ENCODE data around the gene PROK1.

PROK1 gene

GRCh38 chr1:110460253-110461220 lies 9.6 kb downstream of the PROK1 start:
- peak; percentile 74 for DNase-seq (ENCODE audit: low read depth, low spot score)
- H3K4me3 ChIP-seq (ENCODE audit: low read length) = no peak overlapping the region

GRCh38 chr1:110462093-110462492 lies 11.1 kb downstream of the PROK1 start:
- H3K4me3 ChIP-seq (ENCODE audit: low read length) = no peak overlapping the region
- DNase-seq (ENCODE audit: low read depth, low spot score) = no peak

GRCh38 chr1:110462964-110463363 lies 12.0 kb downstream of the PROK1 start:
- no peak for DNase-seq (ENCODE audit: low read depth, low spot score)

GRCh38 chr1:110463725-110464124 lies 12.8 kb downstream of the PROK1 start:
- no peak overlapping the region for H3K4me3 ChIP-seq (ENCODE audit: low read length)
- DNase-seq (ENCODE audit: low read depth, low spot score) = no peak

More at GRCh38 chr1:110462964-110463363, 12.0 kb downstream of the PROK1 start:
- H3K4me3 ChIP-seq (ENCODE audit: low read length) = no peak overlapping the region

GRCh38 chr1:110464340-110464739 lies 13.4 kb downstream of the PROK1 start:
- no peak for DNase-seq (ENCODE audit: low read depth, low spot score)
- H3K4me3 ChIP-seq (ENCODE audit: low read length) = no peak overlapping the region

- no peak for DNase-seq (ENCODE audit: low read depth, low spot score)
- H3K4me3 ChIP-seq (ENCODE audit: low read length) = no peak overlapping the region
Observed at GRCh38 chr1:110465038-110465813, 14.3 kb downstream of the PROK1 start.

GRCh38 chr1:110465814-110466380 lies 14.9 kb downstream of the PROK1 start:
- H3K4me3 ChIP-seq (ENCODE audit: low read length) = no peak overlapping the region

GRCh38 chr1:110466646-110467280 lies 15.8 kb downstream of the PROK1 start:
- DNase-seq (ENCODE audit: low read depth, low spot score) = no peak
- H3K4me3 ChIP-seq (ENCODE audit: low read length) = no peak overlapping the region

More at GRCh38 chr1:110465814-110466380, 14.9 kb downstream of the PROK1 start:
- no peak for DNase-seq (ENCODE audit: low read depth, low spot score)

- DNase-seq (ENCODE audit: low read depth, low spot score) = no peak
- no peak overlapping the region for H3K4me3 ChIP-seq (ENCODE audit: low read length)
Observed at GRCh38 chr1:110471131-110471530, 20.2 kb downstream of the PROK1 start.

GRCh38 chr1:110472546-110472945 lies 21.6 kb downstream of the PROK1 start:
- DNase-seq (ENCODE audit: low read depth, low spot score) = no peak

GRCh38 chr1:110474444-110474843 lies 23.5 kb downstream of the PROK1 start:
- DNase-seq (ENCODE audit: low read depth, low spot score) = no peak
- no peak overlapping the region for H3K4me3 ChIP-seq (ENCODE audit: low read length)

More at GRCh38 chr1:110472546-110472945, 21.6 kb downstream of the PROK1 start:
- no peak overlapping the region for H3K4me3 ChIP-seq (ENCODE audit: low read length)

GRCh38 chr1:110475362-110476027 lies 24.5 kb downstream of the PROK1 start:
- no peak overlapping the region for H3K4me3 ChIP-seq (ENCODE audit: low read length)
- no peak for DNase-seq (ENCODE audit: low read depth, low spot score)

GRCh38 chr1:110476028-110476765 lies 25.2 kb downstream of the PROK1 start:
- no peak for DNase-seq (ENCODE audit: low read depth, low spot score)
- H3K4me3 ChIP-seq (ENCODE audit: low read length) = no peak overlapping the region

GRCh38 chr1:110477041-110477440 lies 26.1 kb downstream of the PROK1 start:
- H3K4me3 ChIP-seq (ENCODE audit: low read length) = no peak overlapping the region
- DNase-seq (ENCODE audit: low read depth, low spot score) = no peak

GRCh38 chr1:110477445-110477957 lies 26.6 kb downstream of the PROK1 start:
- H3K4me3 ChIP-seq (ENCODE audit: low read length) = no peak overlapping the region
- DNase-seq (ENCODE audit: low read depth, low spot score) = no peak

GRCh38 chr1:110477967-110478640 lies 27.2 kb downstream of the PROK1 start:
- DNase-seq (ENCODE audit: low read depth, low spot score) = no peak
- no peak overlapping the region for H3K4me3 ChIP-seq (ENCODE audit: low read length)

- no peak overlapping the region for H3K4me3 ChIP-seq (ENCODE audit: low read length)
- DNase-seq (ENCODE audit: low read depth, low spot score) = no peak
Observed at GRCh38 chr1:110478886-110479285, 27.9 kb downstream of the PROK1 start.
